NOMO-1 treated with dmso at 0.1 percent for 144 hours (cell line): ENCODE data around the gene CHPF.
A peak's percentile ranks its signal among the peaks of the same experiment; 100 is the strongest.

Source experiments
- DNase-seq: peaks from one replicate; lab custom pipeline; 2025; ENCODE audit not compliant: unreplicated experiment; lab: John Stamatoyannopoulos, UW

The CHPF gene

GRCh38 chr2:219552382-219553167 is 9.0 kb upstream of the CHPF start:
- peak; percentile 21 for DNase-seq

- no peak for DNase-seq
Observed at GRCh38 chr2:219551441-219552381, 8.1 kb upstream of the CHPF start.

GRCh38 chr2:219549619-219550018 is 6.0 kb upstream of the CHPF start:
- DNase-seq, result no peak

GRCh38 chr2:219548990-219549389 is 5.4 kb upstream of the CHPF start:
- DNase-seq, result no peak

- DNase-seq, result no peak
Observed at GRCh38 chr2:219547621-219548020, 4.0 kb upstream of the CHPF start.

- DNase-seq, result no peak
Observed at GRCh38 chr2:219545943-219546352, 2.3 kb upstream of the CHPF start.

GRCh38 chr2:219545295-219545942 is 1.8 kb upstream of the CHPF start:
- no peak for DNase-seq

GRCh38 chr2:219544567-219544966 is 958 bp upstream of the CHPF start:
- DNase-seq, result no peak

- DNase-seq, result no peak
Observed at GRCh38 chr2:219542931-219543595, 546 bp downstream of the CHPF start.

GRCh38 chr2:219541611-219542180 is 1.9 kb downstream of the CHPF start:
- peak; percentile 61 for DNase-seq

- no peak for DNase-seq
Observed at GRCh38 chr2:219540784-219541504, 2.7 kb downstream of the CHPF start.

- no peak for DNase-seq
Observed at GRCh38 chr2:219539926-219540678, 3.5 kb downstream of the CHPF start.

GRCh38 chr2:219538956-219539788 is 4.4 kb downstream of the CHPF start:
- no peak for DNase-seq

GRCh38 chr2:219538504-219538951 is 5.1 kb downstream of the CHPF start:
- DNase-seq, result no peak

GRCh38 chr2:219537657-219538488 is 5.7 kb downstream of the CHPF start:
- DNase-seq, result no peak

GRCh38 chr2:219536967-219537366 is 6.6 kb downstream of the CHPF start:
- no peak for DNase-seq

GRCh38 chr2:219536425-219536824 is 7.2 kb downstream of the CHPF start:
- DNase-seq, result no peak
